ENCODE data around the gene WNK4.
A peak's percentile ranks its signal among the peaks of the same experiment; 100 is the strongest.

The WNK4 gene

GRCh38 chr17:42814633-42815399 is 34.4 kb downstream of the WNK4 start:
- no peak overlapping the region for H3K4me3 ChIP-seq (ENCODE audit: low read length)
- TF ChIP-seq, protein P1, sequence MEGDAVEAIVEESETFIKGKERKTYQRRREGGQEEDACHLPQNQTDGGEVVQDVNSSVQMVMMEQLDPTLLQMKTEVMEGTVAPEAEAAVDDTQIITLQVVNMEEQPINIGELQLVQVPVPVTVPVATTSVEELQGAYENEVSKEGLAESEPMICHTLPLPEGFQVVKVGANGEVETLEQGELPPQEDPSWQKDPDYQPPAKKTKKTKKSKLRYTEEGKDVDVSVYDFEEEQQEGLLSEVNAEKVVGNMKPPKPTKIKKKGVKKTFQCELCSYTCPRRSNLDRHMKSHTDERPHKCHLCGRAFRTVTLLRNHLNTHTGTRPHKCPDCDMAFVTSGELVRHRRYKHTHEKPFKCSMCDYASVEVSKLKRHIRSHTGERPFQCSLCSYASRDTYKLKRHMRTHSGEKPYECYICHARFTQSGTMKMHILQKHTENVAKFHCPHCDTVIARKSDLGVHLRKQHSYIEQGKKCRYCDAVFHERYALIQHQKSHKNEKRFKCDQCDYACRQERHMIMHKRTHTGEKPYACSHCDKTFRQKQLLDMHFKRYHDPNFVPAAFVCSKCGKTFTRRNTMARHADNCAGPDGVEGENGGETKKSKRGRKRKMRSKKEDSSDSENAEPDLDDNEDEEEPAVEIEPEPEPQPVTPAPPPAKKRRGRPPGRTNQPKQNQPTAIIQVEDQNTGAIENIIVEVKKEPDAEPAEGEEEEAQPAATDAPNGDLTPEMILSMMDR (conservative IDR thresholded peaks at IDR 0.05; ENCODE audit: low read depth, low read length): no peak
- DNase-seq (ENCODE audit: low read depth): no peak

GRCh38 chr17:42817866-42818265 is 37.5 kb downstream of the WNK4 start:
- DNase-seq (ENCODE audit: low read depth): no peak
- TF ChIP-seq, protein P1 (conservative IDR thresholded peaks at IDR 0.05; ENCODE audit: low read depth, low read length): no peak
- no peak overlapping the region for H3K4me3 ChIP-seq (ENCODE audit: low read length)

DNA sequence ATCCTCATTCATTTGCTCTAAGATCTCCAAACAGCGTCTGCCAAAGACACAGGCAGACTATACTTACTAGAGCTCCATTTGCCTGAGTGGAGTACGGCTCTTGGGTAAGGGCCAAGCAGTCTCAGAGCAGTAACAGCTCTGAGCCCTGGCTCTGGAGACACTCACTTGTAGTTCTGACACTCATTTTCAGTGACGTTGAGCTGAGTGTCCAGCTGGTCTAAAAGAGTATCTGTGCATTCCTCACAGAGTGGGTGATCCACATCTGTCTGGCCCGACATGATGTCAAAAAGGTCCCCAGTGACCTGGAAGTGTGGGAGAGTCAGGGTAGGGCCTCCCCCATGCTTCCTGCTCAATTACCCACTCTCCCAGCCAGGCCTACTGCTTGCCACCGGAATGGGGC is 38.0 kb downstream of the WNK4 start:
- DNase-seq (ENCODE audit: low read depth): no peak
- TF ChIP-seq, protein P1 (conservative IDR thresholded peaks at IDR 0.05; ENCODE audit: low read depth, low read length): no peak

GRCh38 chr17:42819939-42820535 is 39.6 kb downstream of the WNK4 start:
- TF ChIP-seq, protein P1 (conservative IDR thresholded peaks at IDR 0.05; ENCODE audit: low read depth, low read length): peak; percentile 90
- no peak for DNase-seq (ENCODE audit: low read depth)

More for the DNA sequence above, 38.0 kb downstream of the WNK4 start:
- H3K4me3 ChIP-seq (ENCODE audit: low read length): no peak overlapping the region

GRCh38 chr17:42821176-42821575 is 40.8 kb downstream of the WNK4 start:
- H3K4me3 ChIP-seq (ENCODE audit: low read length): no peak overlapping the region
- no peak for DNase-seq (ENCODE audit: low read depth)
- TF ChIP-seq, protein P1 (conservative IDR thresholded peaks at IDR 0.05; ENCODE audit: low read depth, low read length): no peak

More at GRCh38 chr17:42819939-42820535, 39.6 kb downstream of the WNK4 start:
- H3K4me3 ChIP-seq (ENCODE audit: low read length): no peak overlapping the region

GRCh38 chr17:42827472-42827871 is 47.1 kb downstream of the WNK4 start:
- DNase-seq (ENCODE audit: low read depth): no peak
- no peak overlapping the region for H3K4me3 ChIP-seq (ENCODE audit: low read length)
- TF ChIP-seq, protein P1 (conservative IDR thresholded peaks at IDR 0.05; ENCODE audit: low read depth, low read length): no peak

GRCh38 chr17:42830971-42831370 is 50.6 kb downstream of the WNK4 start:
- no peak for DNase-seq (ENCODE audit: low read depth)
- H3K4me3 ChIP-seq (ENCODE audit: low read length): no peak overlapping the region
- TF ChIP-seq, protein P1 (conservative IDR thresholded peaks at IDR 0.05; ENCODE audit: low read depth, low read length): no peak
